NB4 (cell line): Measurements from ENCODE around the gene AGBL5.

ENCODE experiments used
- MYC ChIP-seq: IDR thresholded peaks from 2 replicates; pipeline ENCODE4 v1.6.1; 2011; ENCODE audit warnings: low read depth, low read length
- POLR2A ChIP-seq: IDR thresholded peaks from 2 replicates; pipeline ENCODE4 v1.6.1; 2011; ENCODE audit warnings: mild to moderate bottlenecking; ENCODE audit not compliant: insufficient read length; ENCODE audit errors: extremely low read depth
- TF ChIP-seq, protein P1 (sequence below): IDR thresholded peaks from one replicate; pipeline ENCODE4 v1.5.1; 2012; ENCODE audit warnings: low read depth, low read length
- TF ChIP-seq, protein P2 (sequence below): IDR thresholded peaks from 2 replicates; pipeline ENCODE4 v1.6.1; 2011; ENCODE audit warnings: low read depth, low read length

DNA sequence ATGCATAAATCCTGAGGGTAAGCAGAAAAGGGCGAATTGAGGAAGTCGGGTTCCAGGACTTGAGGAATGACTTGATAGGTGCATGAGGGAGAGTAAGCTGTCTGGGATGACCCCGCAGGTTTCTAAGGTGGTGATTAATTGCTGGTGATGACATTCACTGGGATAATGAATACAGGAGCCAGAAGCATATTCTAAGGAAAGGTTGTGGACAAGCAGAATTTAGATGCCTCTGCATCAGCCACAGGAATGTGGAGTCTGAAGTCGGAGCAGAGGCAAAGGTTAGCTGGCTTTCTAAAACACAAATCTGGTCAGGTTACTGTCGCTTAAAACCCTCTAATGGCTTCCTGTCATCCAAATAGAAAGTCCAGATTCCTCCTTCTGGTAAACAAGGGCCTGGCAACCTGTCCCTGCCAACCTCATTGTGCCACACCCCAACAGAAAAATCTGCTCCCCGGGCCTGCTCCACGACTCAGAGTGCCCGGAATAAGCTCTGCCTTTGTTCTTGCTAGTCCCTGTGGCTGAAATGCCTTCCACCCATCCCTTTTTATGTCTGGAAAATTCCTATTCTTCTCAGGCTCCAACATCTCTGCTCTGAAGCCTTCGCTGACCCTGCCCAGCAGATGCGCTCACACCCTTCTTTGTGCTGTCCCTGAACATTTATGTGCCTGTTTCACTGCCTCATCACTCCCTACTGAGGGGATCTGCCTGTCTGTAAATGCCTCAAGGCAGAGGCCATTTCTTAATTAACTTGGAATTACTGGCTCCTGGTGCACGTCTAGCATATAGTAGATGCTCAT is 30.0 kb upstream of the AGBL5 start:
- TF ChIP-seq, protein P1, sequence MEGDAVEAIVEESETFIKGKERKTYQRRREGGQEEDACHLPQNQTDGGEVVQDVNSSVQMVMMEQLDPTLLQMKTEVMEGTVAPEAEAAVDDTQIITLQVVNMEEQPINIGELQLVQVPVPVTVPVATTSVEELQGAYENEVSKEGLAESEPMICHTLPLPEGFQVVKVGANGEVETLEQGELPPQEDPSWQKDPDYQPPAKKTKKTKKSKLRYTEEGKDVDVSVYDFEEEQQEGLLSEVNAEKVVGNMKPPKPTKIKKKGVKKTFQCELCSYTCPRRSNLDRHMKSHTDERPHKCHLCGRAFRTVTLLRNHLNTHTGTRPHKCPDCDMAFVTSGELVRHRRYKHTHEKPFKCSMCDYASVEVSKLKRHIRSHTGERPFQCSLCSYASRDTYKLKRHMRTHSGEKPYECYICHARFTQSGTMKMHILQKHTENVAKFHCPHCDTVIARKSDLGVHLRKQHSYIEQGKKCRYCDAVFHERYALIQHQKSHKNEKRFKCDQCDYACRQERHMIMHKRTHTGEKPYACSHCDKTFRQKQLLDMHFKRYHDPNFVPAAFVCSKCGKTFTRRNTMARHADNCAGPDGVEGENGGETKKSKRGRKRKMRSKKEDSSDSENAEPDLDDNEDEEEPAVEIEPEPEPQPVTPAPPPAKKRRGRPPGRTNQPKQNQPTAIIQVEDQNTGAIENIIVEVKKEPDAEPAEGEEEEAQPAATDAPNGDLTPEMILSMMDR = no peak
- TF ChIP-seq POLR2A (no peak), MYC (no peak)
- TF ChIP-seq, protein P2, sequence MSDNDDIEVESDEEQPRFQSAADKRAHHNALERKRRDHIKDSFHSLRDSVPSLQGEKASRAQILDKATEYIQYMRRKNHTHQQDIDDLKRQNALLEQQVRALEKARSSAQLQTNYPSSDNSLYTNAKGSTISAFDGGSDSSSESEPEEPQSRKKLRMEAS = no peak
